ENCODE results near the gene ANKRD55.
"Not testable (repeated sequence)": the region's sequence is repeated elsewhere in the genome, so short reads cannot be mapped to it uniquely, and the experiment has no call there.

ANKRD55 gene

GRCh38 chr5:56100439-56101176 lies 132.5 kb downstream of the ANKRD55 start:
- no peak for DNase-seq

- no peak for DNase-seq
Measured at GRCh38 chr5:56099346-56099745, 133.8 kb downstream of the ANKRD55 start.

DNA sequence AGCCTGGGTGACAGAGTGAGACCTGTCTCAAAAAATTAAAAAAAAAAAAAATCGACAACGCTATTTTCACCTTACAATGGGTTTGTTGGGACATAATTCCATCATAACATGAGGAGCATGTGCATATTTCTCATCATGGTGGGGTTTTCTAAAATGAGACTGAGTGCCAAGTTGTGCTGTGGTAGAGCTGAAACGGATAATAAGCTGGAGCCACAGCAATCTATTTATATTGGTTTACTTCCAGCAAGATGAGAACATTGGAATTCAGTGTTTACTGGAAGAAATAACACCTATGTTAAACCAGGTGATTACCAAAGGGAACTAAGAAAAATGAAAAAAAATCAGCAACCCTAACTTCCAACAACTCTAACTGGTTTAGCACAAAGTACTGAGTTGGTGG lies 136.1 kb downstream of the ANKRD55 start:
- DNase-seq: no peak

- DNase-seq: no peak
Measured at GRCh38 chr5:56095579-56096102, 137.5 kb downstream of the ANKRD55 start.

GRCh38 chr5:56094579-56095361 lies 138.4 kb downstream of the ANKRD55 start:
- peak; percentile 71 for DNase-seq

DNA sequence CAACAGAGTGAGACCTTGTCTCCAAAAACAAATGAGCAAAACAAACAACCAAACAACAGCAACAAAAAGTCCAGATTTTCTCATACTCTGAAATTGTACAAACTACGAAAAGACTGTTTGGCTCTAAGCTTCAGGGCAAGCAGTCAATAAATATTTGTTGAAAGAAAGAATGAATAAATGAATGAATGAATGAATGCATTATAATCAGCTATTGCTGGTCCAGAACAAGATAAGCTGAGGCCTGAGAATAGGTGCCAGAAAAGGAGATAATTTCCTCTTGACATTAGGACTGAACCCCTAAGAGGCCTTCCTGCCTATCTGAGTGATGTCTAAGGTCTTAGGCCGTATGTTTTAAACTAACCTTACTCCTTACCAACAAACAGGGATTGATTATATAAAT lies 139.2 kb downstream of the ANKRD55 start:
- no peak for DNase-seq

- no peak for DNase-seq
Measured at GRCh38 chr5:56092115-56092514, 141.0 kb downstream of the ANKRD55 start.

- DNase-seq: no peak
Measured at GRCh38 chr5:56091664-56092063, 141.5 kb downstream of the ANKRD55 start.

GRCh38 chr5:56090793-56091460 lies 142.2 kb downstream of the ANKRD55 start:
- no peak for DNase-seq

DNA sequence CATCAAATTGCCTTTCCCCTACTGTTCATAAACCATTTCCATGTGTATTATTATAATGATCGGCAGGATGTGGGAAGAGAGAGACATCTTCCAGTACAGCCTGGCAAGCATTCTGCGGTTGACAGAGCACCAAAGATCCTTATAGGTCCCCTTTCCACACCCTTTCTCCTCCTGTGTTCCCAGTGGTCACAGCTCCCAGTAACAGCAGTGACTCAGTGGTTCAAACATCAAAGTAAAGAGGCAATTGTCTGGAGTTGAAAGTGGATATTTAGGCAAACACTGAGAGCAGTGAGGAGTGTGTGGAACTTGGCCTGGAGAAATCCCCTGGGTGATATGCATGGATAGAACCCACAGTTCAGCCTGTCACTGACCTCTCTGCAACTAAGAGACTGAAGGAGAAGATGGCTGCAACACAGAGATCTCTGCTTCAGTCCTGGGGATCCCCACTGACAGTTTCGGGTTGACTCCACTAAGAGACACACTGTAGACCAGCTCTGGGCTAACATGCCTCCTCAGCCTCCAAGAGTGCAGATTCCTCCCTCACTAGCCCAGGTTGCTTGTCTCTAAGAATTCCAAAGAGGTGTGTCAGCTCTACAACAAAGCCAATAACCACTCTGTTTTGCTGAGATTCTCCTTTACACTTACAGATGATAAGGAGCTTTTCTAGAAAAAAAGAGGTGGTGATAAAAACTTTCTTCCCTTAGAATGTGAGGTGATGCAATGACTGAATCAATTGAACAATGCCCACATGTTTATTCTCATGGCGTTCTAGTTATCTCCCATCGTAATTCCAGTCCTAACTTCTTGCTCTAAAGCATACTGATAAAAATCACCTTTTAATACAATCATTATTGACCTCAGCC lies 143.9 kb downstream of the ANKRD55 start:
- no peak for DNase-seq

GRCh38 chr5:56088431-56088949 lies 144.6 kb downstream of the ANKRD55 start:
- no peak for DNase-seq

DNA sequence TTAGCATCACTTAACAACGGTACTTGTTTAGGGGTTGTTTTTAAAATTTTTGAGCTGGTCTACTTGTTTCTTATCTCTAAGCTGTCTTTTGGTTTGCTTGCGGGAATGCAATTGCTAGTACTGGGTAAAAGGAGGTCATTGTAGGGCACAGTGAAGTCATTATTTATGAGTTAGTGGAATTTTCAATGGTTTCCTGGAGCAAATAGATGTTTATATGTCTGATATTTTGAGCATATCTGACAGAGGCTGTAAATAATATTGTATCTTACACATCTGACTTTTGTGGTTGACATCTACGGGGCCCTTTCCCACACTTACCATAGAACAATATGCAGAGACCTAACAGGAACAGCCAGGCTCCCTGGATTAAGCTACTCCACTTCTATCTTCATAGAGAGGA lies 147.9 kb downstream of the ANKRD55 start:
- DNase-seq: no peak

DNA sequence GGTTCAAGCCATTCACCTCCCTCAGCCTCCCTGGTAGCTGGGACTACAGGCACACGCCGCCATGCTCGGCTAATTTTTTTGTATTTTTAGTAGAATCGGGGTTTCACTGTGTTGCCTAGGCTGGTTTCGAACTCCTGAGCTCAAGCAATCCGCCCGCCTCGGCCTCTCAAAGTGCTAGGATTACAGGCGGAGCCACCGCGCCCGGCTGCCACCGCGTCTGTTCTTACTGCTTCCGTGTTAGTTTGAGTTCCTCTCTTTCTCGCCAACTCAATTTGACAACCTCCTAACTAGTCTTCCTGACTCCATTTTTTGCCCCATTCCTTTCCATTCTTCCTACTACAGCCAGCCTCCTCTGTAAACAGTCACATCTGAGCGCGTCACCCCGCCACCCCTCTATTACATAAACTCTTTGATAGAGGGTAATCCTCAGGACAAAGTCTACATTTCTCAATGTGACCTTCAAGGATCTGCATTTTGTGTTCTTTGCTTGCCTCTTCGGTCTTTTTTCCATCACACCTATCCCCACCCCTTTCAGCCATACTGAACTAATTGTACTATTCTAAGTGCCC lies 149.8 kb downstream of the ANKRD55 start:
- no peak for DNase-seq

GRCh38 chr5:56081053-56081642 lies 152.0 kb downstream of the ANKRD55 start:
- DNase-seq: not testable (repeated sequence)

DNA sequence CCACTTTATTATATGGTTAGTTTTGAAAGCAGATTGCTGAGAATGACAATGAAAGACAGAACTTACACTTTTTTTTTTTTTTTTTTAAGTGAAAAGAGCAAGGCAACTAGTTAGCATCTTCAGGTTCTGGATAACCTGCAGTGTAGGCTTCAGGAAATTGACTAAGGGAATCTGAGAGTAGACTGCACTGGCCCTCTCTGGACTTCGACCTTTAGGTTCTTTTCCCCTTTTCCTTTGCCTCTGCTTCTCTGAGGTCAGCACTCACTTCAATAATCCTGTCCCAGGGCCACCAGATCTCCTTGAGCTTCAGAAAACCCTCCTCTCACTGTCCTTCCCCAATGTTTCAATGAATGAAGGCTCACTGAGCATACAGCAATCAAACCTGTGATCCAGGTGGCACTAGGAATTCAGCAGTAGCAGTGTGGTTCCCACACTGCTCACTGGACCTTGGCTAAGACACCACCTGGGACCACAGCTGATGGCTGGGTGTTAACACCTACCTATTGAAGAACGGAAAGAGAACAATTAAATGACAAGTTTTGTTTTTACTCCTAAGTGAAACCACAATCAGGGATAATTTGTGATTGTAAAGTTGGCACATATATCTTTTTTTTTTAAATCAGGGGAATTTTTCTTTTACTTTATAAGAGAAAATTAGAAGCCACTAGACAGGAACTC lies 152.6 kb downstream of the ANKRD55 start:
- no peak for DNase-seq

GRCh38 chr5:56079157-56079500 lies 154.0 kb downstream of the ANKRD55 start:
- not testable (repeated sequence) for DNase-seq

- DNase-seq: no peak
Measured at GRCh38 chr5:56078278-56079156, 154.6 kb downstream of the ANKRD55 start.

- DNase-seq: no peak
Measured at GRCh38 chr5:56077796-56078233, 155.3 kb downstream of the ANKRD55 start.

- DNase-seq: no peak
Measured at GRCh38 chr5:56076486-56076885, 156.6 kb downstream of the ANKRD55 start.

GRCh38 chr5:56075361-56075760 lies 157.8 kb downstream of the ANKRD55 start:
- DNase-seq: no peak

All from stimulated activated CD4-positive, alpha-beta T cell treated with anti-CD3 and anti-CD28 coated beads, Interleukin-4, amount 100 ng/mL, for 1 hour (primary cell).